HT-29 (cell line): ENCODE results near the gene SIPA1L3. TPM values are rescaled to one million over a fixed set of nuclear protein-coding genes. Genes with fewer than 3 reads are reported as not detected.
"Not testable (repeated sequence)": the region's sequence is repeated elsewhere in the genome, so short reads cannot be mapped to it uniquely, and the experiment has no call there.

Experiments
- DNase-seq: peaks from one replicate; pipeline ENCODE4 v3.0.0-alpha.2; 2015; ENCODE audit warnings: low spot score
- total RNA-seq: library from RNA; depleted of rRNA; stranded (reverse); fragments of >200 nt; shearing (Covaris generic); gene quantifications from 2 replicates; pipeline ENCODE4 v1.2.3, GENCODE V29; 2014

Gene SIPA1L3
- total RNA-seq, 1 experiment from 2014 or later: 98.5 TPM

DNA sequence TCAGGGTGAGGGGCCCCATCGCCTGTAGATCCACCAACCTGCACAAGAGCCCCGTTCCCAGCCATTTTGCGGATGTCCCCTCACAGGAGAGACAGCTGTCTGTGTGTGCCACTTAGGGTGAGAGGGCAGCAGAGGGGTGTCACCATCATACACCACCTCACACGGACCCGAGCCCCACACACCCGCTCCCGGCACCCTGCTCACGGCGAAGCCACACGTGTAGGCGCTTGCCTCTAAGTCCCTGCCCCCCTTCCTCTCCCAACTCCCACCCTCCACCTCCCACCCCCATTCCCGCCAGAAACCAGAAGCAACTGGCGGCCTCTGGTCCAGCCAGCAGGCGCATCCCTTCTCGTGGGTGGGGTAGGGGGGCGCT lies 321.0 kb downstream of the SIPA1L3 start:
- no peak for DNase-seq

GRCh38 chr19:38228491-38229439 lies 321.8 kb downstream of the SIPA1L3 start:
- no peak for DNase-seq

DNA sequence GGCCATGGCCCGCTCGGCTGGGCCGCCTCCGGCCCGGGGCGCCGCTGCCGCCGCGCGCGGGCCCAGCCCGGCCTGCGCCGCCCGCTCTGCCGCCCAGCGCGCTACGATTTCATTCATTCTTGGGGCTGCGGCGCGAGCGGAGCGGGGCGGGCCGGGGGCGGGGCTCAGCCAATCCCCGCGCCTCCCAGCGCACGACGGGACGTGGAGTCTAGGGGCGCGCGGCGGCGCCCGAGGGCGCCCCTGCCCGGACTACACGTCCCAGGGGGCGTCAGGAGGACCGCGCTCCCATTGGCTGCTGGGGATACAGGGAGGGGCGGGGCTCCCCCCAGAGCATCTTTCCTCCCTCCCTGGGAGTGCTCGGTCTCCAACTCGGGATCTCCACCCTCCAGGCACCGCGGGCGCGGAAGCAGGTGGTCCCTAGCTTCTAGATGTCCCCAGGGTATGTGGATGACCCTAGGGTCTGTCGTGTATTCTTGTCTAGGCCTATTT lies 322.6 kb downstream of the SIPA1L3 start:
- DNase-seq: no peak

DNA sequence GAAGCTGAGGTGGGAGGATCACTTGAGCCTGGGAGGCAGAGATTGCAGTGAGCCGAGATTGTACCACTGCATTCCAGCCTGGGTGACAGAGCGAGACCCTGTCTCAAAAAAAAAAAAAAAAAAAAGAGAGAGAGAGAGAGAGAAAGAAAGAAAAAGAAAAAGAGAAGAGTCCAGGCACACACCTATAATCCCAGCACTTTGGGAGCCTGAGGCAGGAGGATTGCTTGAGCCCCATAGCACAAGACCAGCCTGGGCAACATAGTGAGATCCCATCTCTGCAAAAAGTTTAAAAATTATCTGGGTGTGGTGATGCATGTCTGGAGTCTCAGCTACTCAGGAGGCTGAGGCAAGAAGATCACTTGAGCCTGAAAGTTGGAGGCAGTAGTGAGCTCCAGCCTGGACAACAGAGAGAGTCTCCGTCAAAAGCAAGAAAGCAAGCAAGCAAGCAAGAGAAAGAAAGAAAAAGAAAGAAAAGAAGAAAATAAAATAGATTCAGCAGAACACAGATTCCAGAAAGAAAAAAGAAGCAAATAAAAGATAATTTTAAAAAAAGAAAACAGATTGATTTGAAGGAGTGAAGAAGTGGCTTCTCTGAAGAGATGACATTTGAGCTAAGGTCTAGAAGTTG lies 323.6 kb downstream of the SIPA1L3 start:
- DNase-seq: not testable (repeated sequence)

- DNase-seq: no peak
Measured at GRCh38 chr19:38231918-38232317, 324.9 kb downstream of the SIPA1L3 start.

GRCh38 chr19:38233740-38234251 lies 326.8 kb downstream of the SIPA1L3 start:
- peak; percentile 98 for DNase-seq

DNA sequence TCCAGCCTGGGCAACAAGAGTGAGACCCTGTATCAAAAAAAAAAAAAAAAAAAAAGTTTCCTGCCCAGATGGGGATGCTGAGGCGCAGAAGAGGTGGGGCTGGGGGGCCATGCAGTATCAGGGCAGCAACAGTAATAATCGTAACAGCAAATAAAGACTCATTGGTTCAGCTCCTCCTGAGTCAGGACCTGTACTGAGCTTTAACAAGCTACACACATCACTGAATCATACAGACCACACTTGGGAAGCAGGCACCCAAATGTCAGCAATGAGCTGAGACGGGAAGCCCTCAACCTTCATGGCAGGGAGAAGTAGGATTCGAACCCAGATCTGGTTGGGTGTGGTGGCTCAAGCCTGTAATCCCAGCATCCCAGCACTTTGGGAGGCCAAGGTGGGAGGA lies 327.6 kb downstream of the SIPA1L3 start:
- no peak for DNase-seq

DNA sequence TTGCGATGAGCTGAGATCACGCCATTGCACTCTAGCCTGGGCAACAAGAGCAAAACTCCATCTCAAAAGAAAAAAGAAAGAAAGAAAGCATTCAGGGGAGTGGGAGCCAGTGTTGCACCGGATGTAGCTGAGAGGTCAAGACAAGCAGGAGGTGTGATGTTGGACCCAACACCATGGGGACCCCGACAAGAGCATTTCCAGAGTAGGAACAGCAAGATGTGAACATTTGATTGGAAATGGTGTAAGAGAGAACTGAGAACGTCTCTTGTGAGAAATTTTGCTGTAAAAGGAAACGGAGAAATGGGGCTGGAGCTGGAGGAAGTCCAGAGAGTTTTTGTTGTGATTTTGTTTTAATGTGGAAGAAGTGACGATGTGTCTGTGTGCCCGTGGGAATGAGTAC lies 332.8 kb downstream of the SIPA1L3 start:
- DNase-seq: no peak

GRCh38 chr19:38243279-38243673 lies 336.3 kb downstream of the SIPA1L3 start:
- no peak for DNase-seq

- no peak for DNase-seq
Measured at GRCh38 chr19:38245826-38246498, 339.0 kb downstream of the SIPA1L3 start.

- DNase-seq: no peak
Measured at GRCh38 chr19:38247126-38247525, 340.1 kb downstream of the SIPA1L3 start.

DNA sequence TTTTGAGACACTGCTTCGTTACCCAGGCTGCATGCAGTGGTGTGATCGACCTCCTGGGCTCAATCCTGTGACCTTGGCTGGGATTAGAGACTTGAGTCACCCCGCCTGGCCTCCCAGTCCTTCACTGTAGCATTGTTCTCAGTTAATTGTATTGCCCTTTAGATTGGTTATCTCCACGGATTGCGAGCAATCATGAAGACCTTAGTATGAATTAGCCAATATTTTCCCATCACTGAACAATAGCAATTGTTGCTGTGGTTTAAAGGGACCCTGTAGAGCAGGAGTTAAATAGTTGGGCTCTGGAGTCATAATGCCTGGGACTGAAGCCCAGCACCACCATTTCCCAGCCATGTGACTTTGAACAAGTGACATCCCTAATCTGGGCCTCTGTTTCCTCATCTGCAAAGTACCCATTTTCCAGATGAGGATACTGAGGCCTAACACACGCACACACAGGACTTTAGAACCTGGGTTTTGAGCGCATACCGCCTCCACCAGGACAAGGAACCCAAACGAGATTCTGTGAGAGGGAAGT lies 340.8 kb downstream of the SIPA1L3 start:
- no peak for DNase-seq

DNA sequence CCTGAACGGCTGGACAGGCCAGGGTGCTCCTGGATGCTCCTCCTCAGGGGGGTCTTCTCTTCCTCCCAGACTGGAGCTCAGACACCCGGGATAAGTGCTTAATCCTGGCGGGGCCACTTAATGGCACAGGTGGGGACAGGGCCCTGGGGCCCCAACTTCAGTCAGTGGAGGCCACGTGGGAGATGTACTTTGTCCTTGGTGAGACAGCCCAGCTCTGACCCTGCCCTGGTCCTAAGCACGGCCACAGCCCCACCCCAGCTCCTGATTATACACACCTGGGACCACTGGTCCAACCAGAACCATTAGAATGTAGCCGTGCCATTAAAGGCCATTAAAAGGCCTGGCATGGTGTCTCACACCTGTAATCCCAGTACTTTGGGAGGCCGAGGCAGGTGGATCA lies 341.4 kb downstream of the SIPA1L3 start:
- DNase-seq: no peak

- DNase-seq: no peak
Measured at GRCh38 chr19:38250428-38250820, 343.4 kb downstream of the SIPA1L3 start.

DNA sequence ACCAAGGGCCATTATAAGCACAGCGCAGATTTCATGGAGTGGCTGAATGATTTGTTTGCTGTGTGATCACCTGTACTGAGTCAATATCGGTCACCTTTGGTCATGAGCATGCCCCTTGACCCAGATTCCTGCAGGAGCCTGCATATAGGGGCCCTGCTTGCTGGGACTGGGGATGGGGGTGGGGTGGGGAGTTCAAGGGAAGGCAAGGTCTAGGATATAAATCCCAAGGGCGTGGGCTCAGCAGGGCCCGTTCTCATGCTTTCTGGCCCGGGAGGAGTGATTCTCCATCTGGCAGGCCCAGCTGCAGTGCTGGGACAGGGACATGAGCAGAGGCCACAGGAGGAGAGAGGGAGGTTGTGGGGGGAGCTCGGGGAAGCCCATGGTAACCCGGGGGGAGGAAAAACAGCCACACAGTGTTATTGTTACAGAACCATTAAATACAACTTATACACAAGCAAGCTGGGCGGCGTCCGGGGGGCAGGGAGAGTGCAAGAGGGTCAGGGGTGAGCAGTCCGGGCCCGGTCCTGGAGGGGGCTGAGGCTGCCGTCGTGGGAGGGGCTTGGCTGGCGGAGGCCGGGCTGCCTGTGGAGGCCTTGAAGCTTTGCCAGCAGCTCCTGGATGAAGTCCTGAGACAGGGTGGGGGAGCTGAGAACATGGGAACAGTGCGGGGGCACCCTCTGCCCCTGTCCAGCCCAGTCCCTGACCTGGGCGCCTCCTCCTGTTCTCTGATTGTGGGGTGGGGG lies 344.0 kb downstream of the SIPA1L3 start:
- DNase-seq: peak; percentile 74

DNA sequence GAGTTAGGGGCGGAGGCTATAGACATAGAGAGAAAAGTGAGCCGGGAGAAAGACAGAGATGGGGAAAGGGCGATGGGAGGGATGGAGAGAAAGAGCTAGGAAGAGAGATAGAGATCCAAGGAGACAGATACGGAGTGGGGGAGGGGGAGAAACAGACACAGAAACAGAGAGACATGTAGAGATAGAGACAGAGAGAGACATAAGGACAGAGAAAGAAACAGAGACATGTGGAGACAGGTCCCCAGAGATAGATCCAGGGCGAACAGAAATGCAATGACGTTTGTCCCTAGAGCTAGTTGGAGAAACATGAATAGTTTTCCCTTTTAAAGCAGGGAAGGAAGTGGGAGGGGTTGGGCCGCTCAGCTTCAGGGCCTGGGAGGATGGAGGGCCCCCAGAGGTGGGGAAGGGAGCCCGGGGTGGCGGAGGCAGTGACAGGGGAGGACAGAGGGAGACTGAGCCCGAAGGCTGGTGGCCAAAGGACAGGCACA lies 344.6 kb downstream of the SIPA1L3 start:
- DNase-seq: no peak

- DNase-seq: no peak
Measured at GRCh38 chr19:38252385-38252784, 345.4 kb downstream of the SIPA1L3 start.

DNA sequence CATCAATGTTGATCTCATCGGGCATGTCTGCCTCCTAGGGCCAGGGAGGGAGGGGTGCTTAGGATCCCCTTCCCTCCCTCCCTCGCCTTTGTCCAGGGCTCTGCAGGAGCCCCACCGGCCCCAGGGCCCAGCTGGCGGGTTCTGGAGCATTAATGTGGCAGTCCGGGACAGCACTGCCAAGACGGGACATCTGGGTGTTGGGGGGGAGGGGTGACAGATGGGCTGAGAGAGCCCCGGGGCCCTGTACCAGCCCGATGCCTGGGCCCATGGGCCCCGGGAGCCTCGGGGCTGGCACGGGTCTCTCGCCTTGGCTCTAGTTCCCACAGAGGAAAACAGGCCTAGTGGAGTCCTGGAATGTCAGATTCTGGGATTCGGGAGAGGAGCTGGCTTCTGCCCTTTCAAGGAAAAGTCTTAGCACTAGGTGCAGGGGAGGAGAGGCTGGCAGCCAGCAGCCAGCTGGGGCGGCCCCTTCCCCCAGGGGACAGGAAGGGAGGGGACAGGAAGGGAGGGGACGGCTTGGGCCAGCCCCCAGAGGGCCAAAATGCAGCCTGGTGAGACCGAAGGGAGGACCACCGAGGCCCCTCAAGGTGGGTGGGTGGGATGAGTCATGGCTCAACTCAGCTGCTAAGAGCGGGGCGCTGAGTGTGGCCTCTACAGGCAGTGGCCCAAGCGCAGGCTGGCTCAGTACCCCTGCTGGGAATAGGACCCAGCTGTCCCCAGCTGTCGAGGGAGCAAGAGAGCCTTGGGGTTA lies 346.1 kb downstream of the SIPA1L3 start:
- no peak for DNase-seq

DNA sequence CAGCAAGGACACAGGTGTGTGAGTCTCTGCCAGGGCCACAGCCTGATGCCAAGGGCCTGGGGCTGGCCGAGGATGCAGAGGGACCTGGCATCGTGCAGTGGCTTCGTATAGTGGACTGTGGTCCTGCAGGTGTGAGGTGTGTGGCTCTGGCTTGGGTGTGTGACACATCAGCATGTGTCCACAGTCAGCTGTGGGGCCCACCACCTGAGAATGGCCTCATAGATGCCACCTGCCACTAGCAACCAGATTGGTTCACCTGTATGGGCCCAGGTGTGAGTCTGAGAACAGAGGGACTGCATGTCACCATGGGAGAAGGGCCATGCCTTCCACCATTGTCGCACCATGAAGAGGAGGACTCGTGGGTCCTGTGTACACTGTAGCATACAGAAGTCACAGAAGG lies 346.8 kb downstream of the SIPA1L3 start:
- no peak for DNase-seq

- no peak for DNase-seq
Measured at GRCh38 chr19:38255383-38256014, 348.5 kb downstream of the SIPA1L3 start.
